Loucy (cell line): Measurements from ENCODE around the gene CPZ.

Source experiments
- H2AFZ ChIP-seq: fragments of 200-600 bp; sonication (generic); 2 replicates; pipeline ENCODE4 v1.6.0; 2016; ENCODE audit warnings: antibody characterized with exemption, mild to moderate bottlenecking, low read length, moderate library complexity
- H3F3A ChIP-seq: fragments of 200-600 bp; 2 replicates; pipeline ENCODE4 v1.6.0; 2016; ENCODE audit warnings: antibody characterized with exemption, low read depth, mild to moderate bottlenecking
- H3K27me3 ChIP-seq: fragments of 200-600 bp; sonication (generic); 2 replicates; pipeline ENCODE4 v1.6.1; 2014; ENCODE audit warnings: low read length, mild to moderate bottlenecking; ENCODE audit not compliant: insufficient read depth, poor library complexity, severe bottlenecking
- H3K36me3 ChIP-seq: fragments of 200-600 bp; sonication (generic); 2 replicates; pipeline ENCODE4 v1.6.1; 2016; ENCODE audit warnings: low read length; ENCODE audit not compliant: insufficient read depth
- H3K4me1 ChIP-seq: fragments of 200-600 bp; sonication (generic); 2 replicates; pipeline ENCODE4 v1.5.1; 2014; ENCODE audit warnings: low read length, mild to moderate bottlenecking; ENCODE audit not compliant: insufficient read depth, poor library complexity, severe bottlenecking
- H3K4me2 ChIP-seq: fragments of 200-600 bp; sonication (generic); 2 replicates; pipeline ENCODE4 v1.6.0; 2014; ENCODE audit warnings: antibody characterized with exemption, low read length, low read depth, mild to moderate bottlenecking; ENCODE audit not compliant: poor library complexity, severe bottlenecking
- H3K4me3 ChIP-seq: fragments of 200-600 bp; sonication (generic); 2 replicates; pipeline ENCODE4 v1.5.1; 2014; ENCODE audit warnings: low read length, mild to moderate bottlenecking, mixed read lengths; ENCODE audit not compliant: poor library complexity, severe bottlenecking
- H3K79me2 ChIP-seq: fragments of 200-600 bp; sonication (generic); 2 replicates; pipeline ENCODE4 v1.6.1; 2014; ENCODE audit warnings: low read length; ENCODE audit not compliant: insufficient read depth
- H3K9ac ChIP-seq: fragments of 200-600 bp; sonication (generic); 2 replicates; pipeline ENCODE4 v1.6.0; 2014; ENCODE audit warnings: mild to moderate bottlenecking, low read depth, low read length, moderate library complexity; ENCODE audit not compliant: poor library complexity, severe bottlenecking
- H3K9me2 ChIP-seq: fragments of 200-600 bp; sonication (generic); replicated peaks from 2 replicates; pipeline ENCODE4 v1.6.1; 2016; ENCODE audit warnings: low read depth, low read length, mixed read lengths
- H3K9me3 ChIP-seq: fragments of 200-600 bp; sonication (generic); 2 replicates; pipeline ENCODE4 v1.6.1; 2014; ENCODE audit warnings: mild to moderate bottlenecking, antibody characterized with exemption, low read length, low read depth; ENCODE audit not compliant: insufficient read depth
- H4K20me1 ChIP-seq: fragments of 200-600 bp; sonication (generic); 2 replicates; pipeline ENCODE4 v1.6.0; 2014; ENCODE audit warnings: antibody characterized with exemption, low read length, mild to moderate bottlenecking; ENCODE audit not compliant: insufficient read depth, poor library complexity, severe bottlenecking
- EZH2phosphoT487 ChIP-seq: fragments of 200-600 bp; IDR thresholded peaks from 2 replicates; pipeline ENCODE4 v1.6.1; 2018; ENCODE audit warnings: antibody characterized with exemption, mild to moderate bottlenecking, moderate library complexity, borderline replicate concordance
- TF ChIP-seq, protein P1 (sequence below): fragments of 200-600 bp; sonication (generic); conservative IDR thresholded peaks from 2 replicates; pipeline ENCODE4 v1.5.1; 2014; ENCODE audit warnings: mild to moderate bottlenecking, antibody characterized with exemption, low read length

The CPZ gene

GRCh38 chr4:8589823-8590545 lies 2.6 kb upstream of the CPZ start:
- TF ChIP-seq, protein P1, sequence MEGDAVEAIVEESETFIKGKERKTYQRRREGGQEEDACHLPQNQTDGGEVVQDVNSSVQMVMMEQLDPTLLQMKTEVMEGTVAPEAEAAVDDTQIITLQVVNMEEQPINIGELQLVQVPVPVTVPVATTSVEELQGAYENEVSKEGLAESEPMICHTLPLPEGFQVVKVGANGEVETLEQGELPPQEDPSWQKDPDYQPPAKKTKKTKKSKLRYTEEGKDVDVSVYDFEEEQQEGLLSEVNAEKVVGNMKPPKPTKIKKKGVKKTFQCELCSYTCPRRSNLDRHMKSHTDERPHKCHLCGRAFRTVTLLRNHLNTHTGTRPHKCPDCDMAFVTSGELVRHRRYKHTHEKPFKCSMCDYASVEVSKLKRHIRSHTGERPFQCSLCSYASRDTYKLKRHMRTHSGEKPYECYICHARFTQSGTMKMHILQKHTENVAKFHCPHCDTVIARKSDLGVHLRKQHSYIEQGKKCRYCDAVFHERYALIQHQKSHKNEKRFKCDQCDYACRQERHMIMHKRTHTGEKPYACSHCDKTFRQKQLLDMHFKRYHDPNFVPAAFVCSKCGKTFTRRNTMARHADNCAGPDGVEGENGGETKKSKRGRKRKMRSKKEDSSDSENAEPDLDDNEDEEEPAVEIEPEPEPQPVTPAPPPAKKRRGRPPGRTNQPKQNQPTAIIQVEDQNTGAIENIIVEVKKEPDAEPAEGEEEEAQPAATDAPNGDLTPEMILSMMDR: no peak
- TF ChIP-seq EZH2phosphoT487: no peak
- Histone ChIP-seq H3K27me3 (no peaks in the 10 kb centered on the region), H3K4me1 (no peaks in the 10 kb centered on the region)

GRCh38 chr4:8590546-8590880 lies 2.1 kb upstream of the CPZ start:
- Histone ChIP-seq H3K9ac (no peak overlapping the region), H4K20me1 (no peaks in the 10 kb centered on the region), H3K9me3 (peaks cover 7% of the 10 kb centered on the region; the same call in 1 of the 2 replicates), H3K36me3 (no peaks in the 10 kb centered on the region), H3K27me3 (no peaks in the 10 kb centered on the region), H2AFZ (no peak overlapping the region), H3K4me2 (no peak overlapping the region), H3K79me2 (no peaks in the 10 kb centered on the region), H3K4me3 (no peak overlapping the region), H3K4me1 (no peaks in the 10 kb centered on the region), H3K9me2 (no peaks in the 10 kb centered on the region), H3F3A (no peaks in the 10 kb centered on the region)
- no peak for TF ChIP-seq EZH2phosphoT487

More at GRCh38 chr4:8589823-8590545, 2.6 kb upstream of the CPZ start:
- Histone ChIP-seq H4K20me1 (no peaks in the 10 kb centered on the region), H2AFZ (no peak overlapping the region), H3K79me2 (no peaks in the 10 kb centered on the region), H3K9me2 (no peaks in the 10 kb centered on the region), H3K9me3 (peaks cover 7% of the 10 kb centered on the region; the same call in 1 of the 2 replicates), H3K4me3 (no peak overlapping the region), H3K9ac (no peak overlapping the region), H3K4me2 (no peak overlapping the region), H3F3A (no peaks in the 10 kb centered on the region), H3K36me3 (no peaks in the 10 kb centered on the region)

DNA sequence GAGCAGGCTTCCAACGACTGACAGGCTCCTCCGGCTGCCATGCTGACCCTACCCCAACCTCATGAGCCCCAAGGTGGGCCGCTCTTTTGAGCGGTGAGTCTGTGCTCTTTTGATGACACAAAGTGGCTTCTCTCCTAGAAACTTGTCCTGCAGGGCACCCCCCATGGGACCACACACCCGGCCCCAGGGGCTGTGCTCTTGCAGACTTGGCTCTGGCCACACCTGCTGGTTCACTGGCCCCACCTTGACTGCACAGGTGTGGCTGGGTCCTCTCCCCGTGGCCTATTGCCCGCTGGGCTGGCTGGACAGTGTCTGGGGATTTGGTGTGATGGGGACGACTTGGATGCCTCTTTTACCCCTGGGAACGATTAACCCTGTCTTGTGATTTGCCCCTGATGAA lies 1.5 kb upstream of the CPZ start:
- Histone ChIP-seq H3K79me2 (no peaks in the 10 kb centered on the region), H3K9me3 (peaks cover 7% of the 10 kb centered on the region; the same call in 1 of the 2 replicates), H3K4me1 (no peaks in the 10 kb centered on the region), H4K20me1 (no peaks in the 10 kb centered on the region), H3F3A (no peaks in the 10 kb centered on the region), H3K27me3 (no peaks in the 10 kb centered on the region), H3K4me3 (no peak overlapping the region), H2AFZ (no peak overlapping the region), H3K4me2 (no peak overlapping the region), H3K9me2 (no peaks in the 10 kb centered on the region), H3K9ac (no peak overlapping the region), H3K36me3 (no peaks in the 10 kb centered on the region)
- TF ChIP-seq, protein P1: no peak
- no peak for TF ChIP-seq EZH2phosphoT487
